WERI-Rb-1 (cell line): ENCODE measurements around the gene INPP1.

Source experiments
- DNase-seq: peaks from one replicate; pipeline ENCODE4 v3.0.0-alpha.2; 2020
- H3K27ac ChIP-seq: fragments of 250-450 bp; sonication (Bioruptor Pico); 2 replicates; pipeline ENCODE4 v1.5.1; 2020; ENCODE audit warnings: mild to moderate bottlenecking, moderate library complexity
- H3K27me3 ChIP-seq: fragments of 250-450 bp; sonication (Bioruptor Pico); 2 replicates; pipeline ENCODE4 v1.5.1; 2021; ENCODE audit warnings: mild to moderate bottlenecking, low read depth, moderate library complexity; ENCODE audit not compliant: insufficient read depth, severe bottlenecking
- H3K36me3 ChIP-seq: fragments of 250-450 bp; sonication (Bioruptor Pico); 2 replicates; pipeline ENCODE4 v1.5.1; 2020; ENCODE audit warnings: mild to moderate bottlenecking, moderate library complexity
- H3K4me3 ChIP-seq: 2 replicates; pipeline ENCODE4 v1.5.1; 2011; ENCODE audit warnings: low read depth, mild to moderate bottlenecking, control low read depth, low read length
- H3K9me3 ChIP-seq: fragments of 250-450 bp; sonication (Bioruptor Pico); 2 replicates; pipeline ENCODE4 v1.5.1; 2021; ENCODE audit warnings: mild to moderate bottlenecking, moderate library complexity; ENCODE audit not compliant: severe bottlenecking
- TF ChIP-seq, protein P1 (sequence below): IDR thresholded peaks from 2 replicates; pipeline ENCODE4 v1.5.1; 2011; ENCODE audit warnings: low read depth, mild to moderate bottlenecking, control low read depth, inconsistent platforms, low read length

Gene INPP1

DNA sequence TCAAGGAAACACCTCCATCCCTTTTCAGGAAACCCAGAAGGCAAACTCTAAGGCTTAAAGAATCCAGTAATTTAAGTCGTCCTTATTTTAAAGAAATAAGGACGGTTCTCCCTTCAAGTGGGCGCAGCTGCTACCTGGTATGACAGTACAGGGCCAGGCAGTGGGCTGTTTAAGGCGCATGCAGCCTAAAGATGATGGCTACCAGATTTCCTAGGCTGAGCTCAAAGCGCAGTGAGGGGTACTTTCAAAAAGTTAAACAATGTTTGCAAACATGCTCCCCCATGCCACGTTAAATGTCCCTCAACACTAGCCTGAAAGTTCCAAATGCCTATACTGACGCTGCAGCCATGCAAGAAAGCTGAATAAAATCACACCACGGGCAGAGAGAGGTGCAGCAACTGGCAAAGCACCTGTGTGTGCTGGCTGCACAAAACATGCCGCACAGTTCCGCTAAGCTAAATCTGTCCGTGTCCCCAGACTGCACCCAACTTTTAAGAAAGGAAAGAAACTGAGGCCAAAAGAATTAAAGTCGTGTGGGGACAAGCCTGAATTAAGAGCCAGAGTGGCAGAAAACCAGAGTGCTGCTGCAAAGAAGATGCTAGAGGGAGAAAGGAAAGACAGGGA, 24.3 kb upstream of the INPP1 start:
- H3K9me3 ChIP-seq, result no peaks in the 10 kb centered on the region
- no peaks in the 10 kb centered on the region for H3K36me3 ChIP-seq
- TF ChIP-seq, protein P1, sequence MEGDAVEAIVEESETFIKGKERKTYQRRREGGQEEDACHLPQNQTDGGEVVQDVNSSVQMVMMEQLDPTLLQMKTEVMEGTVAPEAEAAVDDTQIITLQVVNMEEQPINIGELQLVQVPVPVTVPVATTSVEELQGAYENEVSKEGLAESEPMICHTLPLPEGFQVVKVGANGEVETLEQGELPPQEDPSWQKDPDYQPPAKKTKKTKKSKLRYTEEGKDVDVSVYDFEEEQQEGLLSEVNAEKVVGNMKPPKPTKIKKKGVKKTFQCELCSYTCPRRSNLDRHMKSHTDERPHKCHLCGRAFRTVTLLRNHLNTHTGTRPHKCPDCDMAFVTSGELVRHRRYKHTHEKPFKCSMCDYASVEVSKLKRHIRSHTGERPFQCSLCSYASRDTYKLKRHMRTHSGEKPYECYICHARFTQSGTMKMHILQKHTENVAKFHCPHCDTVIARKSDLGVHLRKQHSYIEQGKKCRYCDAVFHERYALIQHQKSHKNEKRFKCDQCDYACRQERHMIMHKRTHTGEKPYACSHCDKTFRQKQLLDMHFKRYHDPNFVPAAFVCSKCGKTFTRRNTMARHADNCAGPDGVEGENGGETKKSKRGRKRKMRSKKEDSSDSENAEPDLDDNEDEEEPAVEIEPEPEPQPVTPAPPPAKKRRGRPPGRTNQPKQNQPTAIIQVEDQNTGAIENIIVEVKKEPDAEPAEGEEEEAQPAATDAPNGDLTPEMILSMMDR, result no peak
- H3K27me3 ChIP-seq, result no peaks in the 10 kb centered on the region
- no peak for DNase-seq
- peak overlapping the region; percentile 66 for H3K27ac ChIP-seq
- H3K4me3 ChIP-seq, result peak overlapping the region; percentile 66

DNA sequence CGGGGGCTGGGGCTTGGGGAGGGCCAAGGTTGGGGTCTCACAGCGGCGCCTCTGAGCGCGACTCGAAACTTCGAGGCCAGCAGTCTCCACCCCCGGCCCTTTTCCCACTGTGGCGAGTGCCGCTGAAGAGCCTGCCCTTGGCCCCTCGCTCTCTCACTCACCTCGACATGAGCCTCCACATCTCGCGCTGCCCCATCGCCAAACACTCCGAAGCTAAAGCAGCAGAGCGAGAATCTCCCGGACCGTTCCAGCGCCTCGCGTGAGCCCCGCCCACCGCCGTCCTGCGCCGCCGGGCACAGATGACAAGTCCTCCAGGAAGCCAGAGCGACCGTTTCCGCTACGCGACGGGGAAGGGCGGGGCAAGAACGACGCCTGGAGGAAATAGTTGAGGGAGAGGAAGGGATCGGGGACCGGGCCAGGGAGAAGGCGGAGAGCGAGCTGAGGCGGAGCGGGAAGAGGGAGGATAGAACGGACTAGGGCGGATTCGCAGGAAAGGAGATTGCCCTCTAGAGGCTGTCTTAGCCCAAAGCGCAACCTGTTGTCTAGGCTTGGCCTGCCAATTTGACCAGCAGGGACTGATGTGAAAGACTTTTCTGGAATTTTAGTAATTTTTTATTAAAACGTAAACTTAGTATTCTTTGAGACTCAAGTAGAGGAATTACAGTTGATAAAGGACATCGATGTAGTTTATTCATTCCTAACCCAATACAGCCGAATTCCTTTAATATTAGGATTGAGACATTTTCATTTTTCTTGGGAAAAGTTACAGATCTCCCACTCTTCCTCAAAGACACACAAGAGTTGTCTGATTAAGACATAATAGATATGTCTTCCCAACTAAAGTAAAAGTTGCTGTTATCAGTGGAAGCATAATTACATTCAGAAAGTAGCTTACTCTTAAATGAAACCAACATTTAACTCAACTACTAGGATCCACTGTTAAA, 23.6 kb upstream of the INPP1 start, which contains the start of gene HIBCH:
Gene HIBCH (minus strand): TSS at position 272 of the 944 bp plus-strand sequence. CDS start 76 bp downstream, at position 196.
- Histone ChIP-seq H3K36me3 (no peaks in the 10 kb centered on the region), H3K27ac (peak within 1 kb of the TSS; percentile 66), H3K9me3 (no peaks in the 10 kb centered on the region), H3K27me3 (no peaks in the 10 kb centered on the region), H3K4me3 (peak within 1 kb of the TSS; percentile 66)
- TF ChIP-seq, protein P1, result peak; percentile 92
- DNase-seq, result peak; percentile 99

DNA sequence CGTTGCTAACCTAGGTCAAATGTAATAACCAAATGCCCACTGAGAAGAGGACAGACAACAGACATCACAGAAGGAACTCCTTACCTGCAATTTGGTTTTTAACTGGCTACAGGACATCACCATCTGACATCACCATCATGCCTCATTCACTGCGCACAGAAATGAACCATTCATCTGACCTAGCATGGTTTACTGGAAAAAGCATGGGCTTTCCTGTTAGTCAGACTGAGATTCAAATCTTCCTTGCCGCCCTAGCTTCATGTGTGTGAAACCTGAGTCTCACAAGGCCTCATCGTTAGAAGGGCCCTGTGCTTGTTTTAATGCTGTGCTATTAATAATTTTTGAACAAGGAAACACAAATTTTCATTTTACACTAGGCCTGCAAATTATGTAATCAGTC, 22.7 kb upstream of the INPP1 start:
- no peak for DNase-seq
- TF ChIP-seq, protein P1, result no peak
- Histone ChIP-seq H3K4me3 (no peak overlapping the region), H3K36me3 (no peaks in the 10 kb centered on the region), H3K27me3 (no peaks in the 10 kb centered on the region), H3K27ac (no peak overlapping the region), H3K9me3 (no peaks in the 10 kb centered on the region)

DNA sequence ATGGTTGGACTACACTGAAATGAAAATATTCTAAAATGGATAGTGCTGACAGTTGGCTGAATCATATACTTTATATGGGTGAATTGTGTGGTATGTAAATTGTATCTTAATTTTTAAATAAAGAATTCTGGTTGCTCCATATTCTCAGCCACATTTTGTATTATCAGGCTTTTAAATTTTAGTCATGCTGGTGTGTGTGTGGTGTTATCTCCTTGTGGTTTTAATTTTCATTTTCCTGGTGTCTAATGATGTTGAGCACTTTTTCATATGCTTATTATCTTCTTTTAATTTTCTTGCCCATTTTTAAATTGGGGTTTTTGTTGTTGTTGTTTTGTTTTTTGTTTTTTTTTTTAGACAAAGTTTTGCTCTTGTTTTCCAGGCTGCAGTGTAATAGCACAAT, 20.0 kb upstream of the INPP1 start:
- TF ChIP-seq, protein P1, result no peak
- Histone ChIP-seq H3K27me3 (no peaks in the 10 kb centered on the region), H3K36me3 (no peaks in the 10 kb centered on the region), H3K4me3 (no peak overlapping the region), H3K9me3 (no peaks in the 10 kb centered on the region), H3K27ac (no peak overlapping the region)
- no peak for DNase-seq

DNA sequence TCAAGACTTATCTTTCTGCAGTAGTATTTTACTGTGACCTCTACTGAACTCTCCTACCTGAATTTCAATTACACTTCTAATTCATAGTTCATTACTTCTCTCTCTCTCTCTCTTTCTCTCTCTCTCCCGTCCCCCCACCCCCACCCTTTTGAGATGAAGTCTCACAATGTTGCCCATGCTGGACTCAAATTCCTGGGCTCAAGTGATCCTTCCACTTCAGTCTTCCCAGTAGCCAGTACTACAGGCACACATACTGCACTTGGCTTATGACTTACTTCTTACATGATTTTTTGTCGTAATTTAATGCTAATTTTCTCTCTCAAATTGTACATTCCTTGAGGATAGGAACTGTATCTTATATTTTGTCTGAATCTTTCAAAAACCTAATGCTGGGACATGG, 17.8 kb upstream of the INPP1 start:
- Histone ChIP-seq H3K27me3 (no peaks in the 10 kb centered on the region), H3K36me3 (no peaks in the 10 kb centered on the region), H3K9me3 (no peaks in the 10 kb centered on the region), H3K4me3 (no peak overlapping the region), H3K27ac (no peak overlapping the region)
- TF ChIP-seq, protein P1, result no peak
- no peak for DNase-seq
